Endothelial cell of umbilical vein (primary cell): Measurements from ENCODE around the gene LMF1. TPM values are rescaled to one million over a fixed set of nuclear protein-coding genes. Genes with fewer than 3 reads are reported as not detected.

ENCODE experiments used
- BruUV-seq: library from RNA; stranded (reverse); fragments of 400-500 nt; replicated peaks from 2 replicates; lab custom pipeline; 2021; lab: Mats Ljungman, UMichigan
- CTCF ChIA-PET: fragments of 300-600, 350-600 bp; sonication (Branson Sonifier 250); formaldehyde crosslinking; loops from one replicate; lab custom pipeline; 2021; ENCODE audit warnings: antibody characterized with exemption, inconsistent platforms; lab: Charles Lee
- POLR2A ChIA-PET: fragments of 300-600, 350-600 bp; sonication (Branson Sonifier 250); formaldehyde crosslinking; loops from one replicate; lab custom pipeline; 2021; ENCODE audit warnings: antibody characterized with exemption, inconsistent platforms; lab: Charles Lee
- DNase-seq: peaks from one replicate; pipeline ENCODE4 v3.0.0-alpha.2; 2011; ENCODE audit warnings: low read depth, low spot score
- FAIRE-seq: peaks from 2 replicates; lab custom pipeline; 2011; peaks lifted over from hg19 to GRCh38; lab: Jason Lieb, UNC
- H2AFZ ChIP-seq: 2 replicates; pipeline ENCODE4 v1.6.0; 2012; ENCODE audit warnings: low read depth, low read length, control low read depth, inconsistent platforms
- H3K27ac ChIP-seq: 2 replicates; pipeline ENCODE4 v1.5.1; 2011; ENCODE audit warnings: low read depth, mild to moderate bottlenecking, control low read depth, low read length, moderate library complexity; ENCODE audit not compliant: insufficient read depth
- H3K27me3 ChIP-seq, 2 experiments: 2 replicates each; pipeline versions ENCODE4 v1.6.0 to v1.6.1; 2011; ENCODE audit warnings: low read length in 2 of 2, mixed read lengths in 1 of 2; ENCODE audit not compliant: control insufficient read depth in 2 of 2, insufficient read depth in 2 of 2
- H3K36me3 ChIP-seq, 2 experiments: 2 replicates in 1 of 2; 3 replicates in 1 of 2; pipeline ENCODE4 v1.5.1; 2011; ENCODE audit warnings: low read length in 2 of 2, mild to moderate bottlenecking in 1 of 2, moderate library complexity in 1 of 2; ENCODE audit not compliant: control insufficient read depth in 2 of 2, insufficient read depth in 2 of 2; ENCODE audit errors: extremely low read depth in 1 of 2
- H3K4me1 ChIP-seq: 3 replicates; pipeline ENCODE4 v1.5.1; 2011; ENCODE audit warnings: mild to moderate bottlenecking, low read length; ENCODE audit not compliant: control insufficient read depth, insufficient read depth; ENCODE audit errors: extremely low read depth
- H3K4me2 ChIP-seq: 2 replicates; pipeline ENCODE4 v1.6.1; 2011; ENCODE audit warnings: low read length, control low read depth, mixed read lengths; ENCODE audit not compliant: insufficient read depth
- H3K4me3 ChIP-seq, 3 experiments: fragments of 200-600 bp in 1 of 3; sonication (generic), shearing (Covaris generic) in 1 of 3; replicated peaks in 1 of 3; 2 replicates each; pipeline ENCODE4 v1.5.1; 2011 to 2016; ENCODE audit warnings: control low read depth in 3 of 3, low read length in 3 of 3, mild to moderate bottlenecking in 2 of 3, inconsistent platforms in 1 of 3, low read depth in 1 of 3, moderate library complexity in 1 of 3; ENCODE audit not compliant: insufficient read depth in 1 of 3
- H3K79me2 ChIP-seq: 2 replicates; pipeline ENCODE4 v1.6.0; 2012; ENCODE audit warnings: low read length, inconsistent platforms; ENCODE audit not compliant: control insufficient read depth, insufficient read depth
- H3K9ac ChIP-seq: replicated peaks from 2 replicates; pipeline ENCODE3; 2011; ENCODE audit warnings: low read length, control low read depth; ENCODE audit not compliant: insufficient read depth; ENCODE audit errors: extremely low read depth
- H3K9me1 ChIP-seq: replicated peaks from 3 replicates; pipeline ENCODE4 v1.6.0; 2011; ENCODE audit warnings: mild to moderate bottlenecking, low read length; ENCODE audit not compliant: control insufficient read depth, insufficient read depth; ENCODE audit errors: extremely low read depth
- H3K9me3 ChIP-seq: replicated peaks from 2 replicates; pipeline ENCODE4 v1.5.1; 2012; ENCODE audit warnings: low read length, inconsistent platforms; ENCODE audit not compliant: control insufficient read depth, insufficient read depth
- H4K20me1 ChIP-seq: replicated peaks from 2 replicates; pipeline ENCODE3; 2011; ENCODE audit warnings: mild to moderate bottlenecking, low read length; ENCODE audit not compliant: control insufficient read depth, insufficient read depth; ENCODE audit errors: extremely low read depth
- EZH2 ChIP-seq: IDR thresholded peaks from 2 replicates; pipeline ENCODE4 v1.6.1; 2012; ENCODE audit warnings: borderline replicate concordance, low read depth, mild to moderate bottlenecking, moderate library complexity, low read length, inconsistent platforms; ENCODE audit not compliant: severe bottlenecking
- FOS ChIP-seq: IDR thresholded peaks from 2 replicates; pipeline ENCODE4 v1.6.1; 2011; ENCODE audit warnings: mild to moderate bottlenecking, low read length, moderate library complexity, borderline replicate concordance; ENCODE audit not compliant: insufficient read depth
- GATA2 ChIP-seq: IDR thresholded peaks from 2 replicates; pipeline ENCODE4 v1.7.0; 2011; ENCODE audit warnings: low read depth, mild to moderate bottlenecking, moderate library complexity, mixed read lengths, low read length; ENCODE audit not compliant: insufficient read length, insufficient read depth
- JUN ChIP-seq: IDR thresholded peaks from 2 replicates; pipeline ENCODE4 v1.6.1; 2011; ENCODE audit warnings: borderline replicate concordance, low read depth; ENCODE audit not compliant: insufficient read length, insufficient read depth
- MAX ChIP-seq: IDR thresholded peaks from 2 replicates; pipeline ENCODE4 v1.6.1; 2011; ENCODE audit not compliant: insufficient read depth, insufficient read length
- MYC ChIP-seq: IDR thresholded peaks from one replicate; pipeline ENCODE4 v1.6.1; 2011; ENCODE audit warnings: mild to moderate bottlenecking, low read depth, low read length
- POLR2A ChIP-seq: IDR thresholded peaks from 2 replicates; pipeline ENCODE4 v1.6.1; 2012; ENCODE audit warnings: low read depth, mild to moderate bottlenecking, control low read depth, low read length
- POLR2AphosphoS5 ChIP-seq: IDR thresholded peaks from 2 replicates; pipeline ENCODE4 v1.6.1; 2012; ENCODE audit warnings: low read depth, mild to moderate bottlenecking, control low read depth, low read length, moderate library complexity; ENCODE audit not compliant: insufficient read depth
- dilution Hi-C: fragments of 300-500 bp; cut with MboI; formaldehyde crosslinking; loops from one replicate; pipeline ENCODE4 v1.15.0; 2019; ENCODE audit warnings: low sequenced_read_pairs; ENCODE audit not compliant: extremely low pct_ligation_motif_present
- intact Hi-C: fragments of 100-400 bp; cut with micrococcal nuclease; formaldehyde crosslinking; loops from one replicate; pipeline ENCODE4 v1.10.0; 2022
- polyA plus RNA-seq, 4 experiments: library from polyadenylated mRNA; depleted of rRNA in 3 of 4; stranded (reverse) in 3 of 4; unstranded in 1 of 4; fragments of >200 nt; gene quantifications; 2 replicates each; pipeline versions ENCODE4 v1.2.1 to v1.2.3, GENCODE V29; 2011 to 2012; ENCODE audit warnings: missing spikeins in 1 of 4
- total RNA-seq: library from RNA; stranded (reverse); gene quantifications from 2 replicates; pipeline ENCODE4 v1.2.3, GENCODE V29; 2021

LMF1 gene
- total and polyA plus RNA-seq, 2 donors (not counting 3 experiments of a cell fraction or from before 2014, with no cell fraction given), result 17.8 TPM

DNA sequence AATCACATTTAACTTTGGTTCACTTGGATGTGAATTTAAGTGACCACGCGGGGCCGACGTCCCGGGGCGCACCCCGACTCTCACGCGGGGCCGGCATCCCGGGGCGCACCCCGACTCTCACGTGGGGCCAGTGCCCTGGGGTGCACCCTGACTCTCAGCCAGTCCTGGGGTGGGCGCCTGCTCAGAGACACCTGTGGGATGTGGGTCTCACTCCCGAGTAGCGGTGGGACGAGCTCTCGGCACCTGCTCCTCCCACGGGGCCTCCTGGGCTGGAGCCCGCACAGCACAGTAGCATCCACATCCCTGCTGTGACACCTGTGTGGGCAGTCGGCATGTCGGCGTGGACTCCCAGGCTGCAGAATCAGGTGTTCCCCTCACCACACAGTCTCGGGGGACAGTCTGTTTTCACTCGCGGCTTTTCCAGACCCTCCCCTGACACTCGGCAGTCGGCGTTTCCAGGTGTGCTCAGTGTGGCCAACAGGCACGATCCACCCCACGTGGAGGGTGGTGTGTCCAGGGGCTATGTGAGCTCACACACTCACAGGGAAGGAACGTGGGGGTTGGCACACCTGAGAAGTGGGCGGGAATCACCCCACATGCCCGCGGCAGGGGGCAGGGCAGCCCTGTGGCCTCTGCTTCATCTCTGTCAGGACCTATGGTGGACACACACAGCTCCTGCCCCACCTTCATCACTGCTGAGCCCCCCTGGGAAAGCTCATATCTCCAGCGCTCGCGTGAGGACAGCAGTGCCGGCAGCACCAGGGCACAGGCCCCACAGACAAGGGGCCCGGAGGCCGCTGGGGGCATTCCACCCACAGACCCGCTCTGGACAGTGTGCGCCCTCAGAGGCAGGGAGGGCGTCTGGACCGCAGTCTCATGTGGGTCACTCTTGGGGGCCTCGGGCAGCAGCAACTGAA lies 51.8 kb downstream of the LMF1 start:
- dilution Hi-C loops, result no loop called here
- H4K20me1 ChIP-seq, result no peaks in the 10 kb centered on the region
- intact Hi-C loops, result no loop called here
- no peak overlapping the region for H3K4me2 ChIP-seq
- TF ChIP-seq GATA2 (no peak), POLR2AphosphoS5 (no peak), JUN (no peak), MYC (no peak), MAX (no peak)
- DNase-seq (no peak), FAIRE-seq (no peak)
- no peak overlapping the region for H3K4me3 ChIP-seq
- no peaks in the 10 kb centered on the region for H3K27me3 ChIP-seq
- H3K4me1 ChIP-seq, result no peaks in the 10 kb centered on the region
- CTCF ChIA-PET, result no interaction called here
- H3K9me3 ChIP-seq, result no peaks in the 10 kb centered on the region
- no peak overlapping the region for H3K27ac ChIP-seq
- no TSS peak for BruUV-seq
- H3K9me1 ChIP-seq, result no peaks in the 10 kb centered on the region
- no peaks in the 10 kb centered on the region for H3K36me3 ChIP-seq
- no peak overlapping the region for H2AFZ ChIP-seq
- no peaks in the 10 kb centered on the region for H3K79me2 ChIP-seq
- no peak overlapping the region for H3K9ac ChIP-seq
- POLR2A ChIA-PET, result no interaction called here

DNA sequence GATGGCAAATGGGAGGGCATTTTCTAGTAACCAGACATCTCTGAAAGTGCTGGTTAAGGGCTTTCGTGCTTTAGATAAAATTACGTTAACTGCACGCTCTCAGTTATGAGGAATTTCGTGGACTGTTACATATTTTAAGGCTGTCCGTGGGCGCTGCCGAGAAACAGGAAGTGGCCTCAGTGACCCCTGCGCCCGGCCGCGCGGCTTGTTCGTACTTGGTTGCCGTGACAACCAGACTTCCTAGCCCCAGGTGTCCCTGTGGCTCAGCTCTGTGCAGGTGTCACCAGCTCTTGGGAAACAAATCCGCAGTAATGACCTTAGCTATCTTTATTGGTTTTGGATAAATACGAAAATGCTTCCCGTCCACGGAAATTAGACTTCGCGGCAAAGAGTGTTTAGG lies 52.7 kb downstream of the LMF1 start:
- ChIA-PET POLR2A (no interaction called here), CTCF (no interaction called here)
- Histone ChIP-seq H3K9me1 (no peaks in the 10 kb centered on the region), H3K79me2 (no peaks in the 10 kb centered on the region), H3K4me2 (no peak overlapping the region), H4K20me1 (no peaks in the 10 kb centered on the region), H2AFZ (no peak overlapping the region), H3K36me3 (no peaks in the 10 kb centered on the region), H3K4me1 (no peaks in the 10 kb centered on the region), H3K9me3 (no peaks in the 10 kb centered on the region), H3K4me3 (no peak overlapping the region), H3K27me3 (no peaks in the 10 kb centered on the region), H3K9ac (no peak overlapping the region), H3K27ac (no peak overlapping the region)
- no peak for FAIRE-seq
- TF ChIP-seq EZH2 (no peak), MAX (no peak), FOS (no peak), GATA2 (no peak), JUN (no peak), POLR2AphosphoS5 (no peak), POLR2A (no peak), MYC (no peak)
- intact Hi-C loops, result no loop called here
- dilution Hi-C loops, result no loop called here
- no peak for DNase-seq
- no TSS peak for BruUV-seq
